RKO (cell line): Measurements from ENCODE around the gene C15orf40.

Experiments used
- DNase-seq: peaks from one replicate; pipeline ENCODE4 v3.0.0-alpha.2; 2016; ENCODE audit warnings: low spot score

C15orf40 gene

DNA sequence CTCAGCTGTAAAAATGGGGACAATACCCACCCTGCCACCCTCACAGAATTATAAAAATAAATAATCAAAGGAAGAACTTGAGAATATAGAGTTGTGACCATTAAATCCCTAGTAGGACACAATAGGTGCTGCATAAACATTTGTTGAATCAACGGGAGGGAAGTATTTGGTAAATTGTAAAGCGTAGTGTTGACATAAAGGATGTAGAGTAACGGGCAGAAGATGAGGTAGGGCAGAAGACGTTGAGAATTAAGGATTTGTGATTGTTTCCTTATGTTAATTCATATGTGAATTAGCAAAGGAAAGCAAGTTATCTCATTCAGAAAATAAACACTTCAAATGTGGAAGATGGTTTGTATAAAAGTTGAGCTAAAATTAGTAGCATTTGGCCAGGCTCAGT lies 18.3 kb downstream of the C15orf40 start:
- no peak for DNase-seq

DNA sequence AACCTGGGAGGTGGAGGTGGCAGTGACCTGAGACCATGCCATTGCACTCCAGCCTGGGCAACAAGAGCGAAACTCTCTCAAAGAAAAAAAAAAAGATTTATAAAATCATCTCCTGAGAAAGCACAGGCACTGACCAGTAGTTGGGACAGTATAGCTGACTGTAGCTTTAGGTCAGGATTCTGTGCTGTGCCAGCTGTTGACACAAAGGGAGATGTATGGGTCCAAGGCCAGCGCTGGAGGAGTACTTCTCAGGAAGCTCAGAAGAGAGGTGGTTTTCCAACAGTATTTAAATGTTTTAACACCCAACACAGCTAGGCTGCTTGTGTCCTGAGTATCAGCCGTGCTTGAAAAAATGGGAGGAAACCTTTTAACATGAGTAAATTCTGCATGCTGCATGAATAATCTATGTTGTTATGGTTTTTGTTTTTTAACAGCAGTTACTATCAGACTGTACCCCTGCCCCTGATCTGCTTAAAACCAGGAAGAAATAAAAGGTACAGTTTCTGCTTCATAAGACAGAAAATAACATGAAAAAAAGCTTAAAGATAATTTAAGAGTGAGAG lies 18.9 kb downstream of the C15orf40 start:
- DNase-seq, result no peak

DNA sequence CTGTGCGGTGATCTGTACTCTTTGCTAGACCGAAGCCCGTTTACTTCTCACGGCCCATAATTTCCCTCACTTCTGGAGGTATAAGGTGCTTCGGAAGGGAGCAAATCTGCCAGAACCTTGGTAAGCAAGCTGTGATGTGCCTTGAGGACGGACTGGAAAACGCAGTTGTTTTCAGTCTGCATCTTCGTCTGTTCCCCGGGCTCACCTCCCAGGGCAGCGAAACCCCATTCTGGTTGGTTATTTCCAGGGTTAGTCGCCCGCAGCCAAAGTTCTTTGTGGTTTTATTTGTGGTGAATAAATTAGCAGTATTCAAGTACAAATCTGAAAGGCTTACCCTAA lies 25.0 kb downstream of the C15orf40 start:
- DNase-seq, result peak; percentile 38

DNA sequence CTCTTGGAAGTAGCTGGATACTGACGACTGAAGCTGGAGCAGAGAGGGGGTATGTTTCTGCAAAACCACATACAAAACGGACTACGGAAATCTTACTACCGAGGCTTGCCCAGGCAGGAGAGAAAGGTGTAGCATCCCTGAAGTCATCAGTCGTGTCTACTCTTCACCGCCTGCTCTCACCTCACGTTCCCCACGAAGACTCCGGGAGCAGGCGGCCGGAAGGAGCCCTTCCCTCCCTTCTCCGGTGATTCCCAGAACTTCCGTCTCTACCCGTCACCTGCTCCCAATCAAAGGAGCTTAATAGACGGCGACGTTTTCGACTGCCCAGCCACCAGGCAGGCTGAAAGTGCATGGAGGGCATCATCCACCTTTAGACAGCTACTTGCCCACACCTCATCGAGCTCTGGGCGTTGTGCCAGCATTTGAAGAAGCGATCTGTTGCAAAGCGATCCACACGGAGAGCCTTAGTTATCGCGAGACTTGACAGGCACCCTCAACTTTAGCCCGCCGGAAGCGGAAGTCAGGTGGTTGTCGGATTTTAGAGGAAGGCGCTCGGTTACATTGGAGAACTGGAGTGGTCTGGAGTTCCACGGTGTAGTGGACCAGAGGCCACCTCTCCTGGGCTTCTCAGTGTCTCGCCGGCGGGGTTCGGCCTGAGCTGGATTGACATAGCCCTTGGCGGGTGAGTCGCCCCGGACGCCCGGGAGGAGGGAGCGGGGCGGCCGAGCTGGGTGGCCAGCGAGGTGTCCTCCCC lies 25.6 kb downstream of the C15orf40 start, which contains the start of gene RAMAC:
TSS of gene RAMAC (plus strand) at position 523 of the 754 bp plus-strand sequence. CDS start 2,809 bp downstream, outside the sequence.
- peak; percentile 97 for DNase-seq

DNA sequence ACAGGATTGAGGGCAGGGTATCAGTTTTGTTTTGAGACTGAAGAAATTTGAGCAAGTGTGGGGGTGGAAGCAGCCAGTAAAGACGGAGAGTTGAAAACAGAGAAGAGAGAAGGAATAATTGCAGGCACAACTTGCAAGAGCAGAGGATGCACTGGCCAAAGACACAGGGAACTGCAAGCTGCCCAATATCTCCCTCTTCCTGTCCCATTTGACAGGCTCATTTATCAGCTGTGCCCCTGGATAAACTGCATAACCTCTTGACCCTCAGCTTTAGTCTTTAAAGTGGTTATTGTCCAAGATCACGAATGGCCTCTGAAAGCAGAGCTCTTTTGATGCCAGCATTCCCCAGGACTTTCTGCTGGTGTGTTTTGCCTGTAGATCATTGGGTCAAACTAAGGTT lies 30.5 kb downstream of the C15orf40 start:
- DNase-seq, result no peak

DNA sequence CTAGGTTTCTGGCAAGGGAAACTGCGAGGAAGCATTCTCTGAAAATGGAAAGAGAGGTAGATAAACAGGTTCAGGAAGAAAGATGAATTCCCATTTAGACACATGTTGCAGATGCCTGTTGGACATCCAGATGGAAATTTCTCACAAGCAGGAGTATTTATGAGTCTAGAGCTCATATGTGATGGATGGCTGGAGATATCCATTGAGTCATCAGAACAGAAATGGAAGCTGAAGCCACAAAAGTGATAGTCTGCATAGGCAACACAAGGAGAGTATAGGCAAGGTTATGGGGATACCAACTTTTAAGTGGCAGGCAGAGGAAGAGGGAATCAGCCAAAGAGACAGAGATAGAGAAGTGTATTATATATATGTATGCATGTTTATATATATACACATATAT lies 31.7 kb downstream of the C15orf40 start:
- DNase-seq, result no peak

DNA sequence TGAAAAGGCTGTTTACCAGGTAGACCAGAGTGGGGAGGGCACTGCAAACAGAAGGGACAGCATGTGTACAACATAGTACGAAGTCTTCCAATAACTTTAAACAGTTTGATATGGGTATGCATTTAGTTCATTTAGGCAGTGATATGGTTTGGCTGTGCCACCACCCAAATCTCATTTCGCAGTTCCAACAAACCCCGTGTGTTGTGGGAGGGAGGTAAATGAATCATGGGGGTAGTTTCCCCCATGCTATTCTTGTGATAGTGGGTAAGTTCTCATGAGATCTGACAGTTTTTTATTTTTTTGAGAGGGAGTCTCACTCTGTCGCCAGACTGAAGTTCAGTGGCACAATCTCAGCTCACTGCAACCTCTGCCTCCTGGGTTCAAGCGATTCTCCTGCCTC lies 33.0 kb downstream of the C15orf40 start:
- no peak for DNase-seq

DNA sequence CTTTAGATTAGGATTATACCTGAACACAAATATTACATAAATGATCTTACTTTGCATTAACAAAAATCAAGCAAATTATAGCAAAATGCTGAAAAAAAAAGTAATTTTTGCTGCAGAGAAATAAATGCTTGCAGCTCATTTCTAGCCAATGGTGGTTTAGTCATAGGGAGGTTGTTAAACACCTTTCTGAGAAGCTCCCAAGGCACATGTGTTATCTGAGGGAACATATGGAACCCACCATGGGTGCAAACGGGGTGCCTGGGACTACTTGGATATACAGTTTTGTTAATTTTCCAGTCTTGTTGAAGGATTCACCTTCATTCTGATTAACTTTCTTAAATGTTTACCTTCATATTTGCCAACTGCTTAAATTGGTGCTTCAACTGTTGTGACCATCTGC lies 34.4 kb downstream of the C15orf40 start:
- no peak for DNase-seq

DNA sequence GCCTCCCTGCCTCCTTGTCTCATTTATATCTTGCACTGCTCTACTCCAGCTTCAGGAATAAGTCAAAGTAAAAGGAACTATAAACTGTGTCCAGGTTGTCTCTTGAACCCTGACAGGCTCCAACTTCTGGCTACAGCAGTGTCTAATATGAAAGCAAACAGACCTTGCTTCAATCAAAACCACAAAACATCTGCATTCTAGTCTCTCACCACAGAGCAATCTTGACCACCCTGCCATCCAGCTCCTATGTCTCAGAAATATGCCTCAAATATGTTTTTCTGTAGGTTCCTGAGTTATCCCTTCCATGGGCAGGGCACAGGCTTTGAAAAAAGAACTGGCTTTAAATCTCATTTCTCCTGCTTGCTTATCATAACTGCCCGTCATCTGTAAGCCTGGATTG lies 38.4 kb downstream of the C15orf40 start:
- DNase-seq, result no peak

DNA sequence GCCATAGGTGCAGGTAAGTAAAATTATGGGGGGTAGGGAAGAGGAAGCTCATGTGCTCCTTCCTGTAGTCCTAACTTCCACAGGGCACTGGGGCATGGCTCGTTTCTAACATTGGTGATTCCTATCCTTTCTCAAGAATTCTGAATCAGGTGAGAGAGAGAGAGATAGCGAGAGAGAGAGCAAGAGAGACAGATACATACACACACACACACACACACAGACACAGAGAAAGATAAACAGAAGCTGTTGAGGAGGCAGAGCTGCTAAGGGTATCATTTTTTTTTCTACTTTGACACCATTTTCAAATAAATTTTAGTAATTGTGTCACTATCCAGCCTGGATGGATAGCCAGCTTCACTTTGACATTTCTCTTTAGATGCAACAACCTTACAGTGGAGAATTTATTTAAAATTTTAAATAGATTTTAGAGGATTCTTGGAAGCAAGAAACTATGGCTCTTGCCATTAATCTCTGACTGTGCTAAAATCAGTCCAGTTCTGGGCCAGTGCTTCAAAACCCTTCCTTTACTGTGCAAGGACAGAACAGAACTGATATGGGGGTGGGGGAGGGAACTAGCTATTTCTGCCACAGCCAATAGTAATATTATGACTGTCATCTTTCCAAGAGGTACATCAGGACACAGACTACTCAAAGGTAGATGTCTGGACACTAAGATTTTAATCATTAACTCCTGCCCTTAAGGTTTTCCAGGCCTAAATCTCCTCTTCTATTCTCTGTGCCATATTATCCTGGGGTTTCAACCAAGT lies 40.0 kb downstream of the C15orf40 start:
- DNase-seq, result no peak

DNA sequence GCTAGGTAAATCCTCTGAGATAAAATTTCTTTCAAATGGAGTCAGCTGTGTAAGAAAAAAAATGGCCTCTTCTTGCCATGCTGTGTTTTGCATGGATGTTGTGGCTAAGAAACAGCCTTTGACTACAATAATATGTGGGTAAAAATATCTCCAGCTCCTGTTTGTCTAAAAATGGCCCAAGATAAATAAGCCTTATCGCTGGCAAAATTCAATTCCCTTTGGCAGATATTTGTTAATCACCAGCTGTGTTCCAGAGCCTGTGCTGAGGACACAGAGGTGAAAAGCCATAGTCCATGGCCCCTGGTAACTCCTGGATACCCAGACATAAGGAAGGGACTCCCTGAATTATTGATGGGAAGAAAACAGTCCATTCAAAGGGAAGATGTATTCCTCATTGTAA lies 40.7 kb downstream of the C15orf40 start:
- no peak for DNase-seq

DNA sequence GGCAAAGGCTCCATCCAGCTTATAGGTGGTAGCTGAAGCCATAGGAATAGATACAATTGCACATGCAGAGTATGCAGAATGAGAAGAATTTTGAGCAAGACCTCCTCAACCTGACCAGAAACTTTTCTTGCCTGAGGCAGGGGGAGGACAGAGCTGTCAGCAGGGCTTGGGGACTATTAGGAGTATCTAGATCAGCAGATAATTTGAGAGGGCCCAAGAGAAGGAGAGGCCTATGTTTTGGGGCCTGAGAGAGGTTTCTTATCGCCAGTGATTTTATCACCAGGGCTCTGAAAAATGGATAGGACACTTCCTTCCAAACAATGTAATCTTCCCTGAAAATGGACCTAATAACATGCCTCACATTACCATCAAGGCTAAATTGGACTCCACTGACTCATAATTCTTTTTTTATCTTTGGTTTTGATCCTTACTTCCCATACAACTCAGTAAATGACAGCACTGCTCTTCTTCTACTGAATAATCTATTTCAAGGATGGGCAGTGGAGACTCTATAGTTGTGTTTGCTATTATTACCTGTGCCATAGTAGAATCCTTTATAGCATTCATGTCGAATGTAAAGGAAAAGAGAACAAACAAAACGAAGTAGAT lies 41.3 kb downstream of the C15orf40 start:
- no peak for DNase-seq

DNA sequence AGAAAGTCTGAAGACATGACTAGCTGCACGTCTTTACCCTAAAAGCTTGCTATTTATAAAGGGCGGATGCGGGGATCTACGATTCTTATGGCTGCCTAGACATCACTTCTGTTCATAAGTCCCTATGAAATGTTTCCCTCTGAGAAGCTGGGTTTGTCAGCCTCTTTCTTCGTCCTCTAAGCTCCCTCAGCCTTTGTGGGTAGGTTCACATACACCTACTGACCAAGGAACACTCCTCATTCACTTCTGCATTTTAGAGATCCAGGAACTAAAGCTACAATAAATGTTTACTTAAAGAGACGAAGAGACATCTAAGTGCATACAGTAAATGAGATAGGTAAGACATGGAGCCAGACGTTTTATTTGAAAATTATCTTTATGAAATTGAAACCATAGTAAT lies 42.1 kb downstream of the C15orf40 start:
- DNase-seq, result no peak

DNA sequence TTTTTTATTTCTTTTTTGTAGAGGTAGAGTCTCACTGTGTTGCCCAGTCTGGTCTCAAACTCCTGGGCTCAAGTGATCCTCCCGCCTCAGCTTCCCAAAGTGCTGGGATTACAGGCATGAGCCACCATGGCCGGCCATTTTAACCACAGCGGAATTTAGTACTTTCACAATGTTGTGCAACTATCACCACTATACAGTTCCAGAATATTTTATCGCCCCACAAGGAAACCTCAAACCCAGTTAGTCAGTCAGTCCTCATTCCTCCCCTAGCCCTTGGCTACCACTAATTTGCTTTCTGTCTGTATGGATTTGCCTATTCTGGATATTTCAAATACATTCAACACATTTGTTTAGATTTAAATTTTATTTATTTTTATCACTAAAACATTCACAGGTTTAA lies 43.4 kb downstream of the C15orf40 start:
- no peak for DNase-seq

DNA sequence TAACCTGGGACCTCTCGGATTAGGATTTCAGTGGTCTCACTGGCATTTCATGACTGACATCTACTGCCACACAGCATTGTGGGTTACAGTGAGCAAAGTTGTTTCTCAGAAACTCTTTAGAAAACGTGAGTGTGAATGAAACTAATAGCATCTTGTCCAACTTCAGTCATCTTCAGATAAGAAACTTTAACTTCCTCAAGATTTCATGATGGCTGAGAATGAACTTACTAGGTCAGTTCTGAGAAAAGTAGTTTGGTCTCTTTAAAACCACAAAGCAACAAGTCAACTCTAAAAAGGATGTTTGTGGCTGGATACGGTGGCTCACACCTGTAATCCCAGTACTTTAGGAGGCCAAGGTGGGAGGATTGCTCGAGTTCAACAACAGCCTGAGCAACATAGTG lies 44.8 kb downstream of the C15orf40 start:
- DNase-seq, result no peak

DNA sequence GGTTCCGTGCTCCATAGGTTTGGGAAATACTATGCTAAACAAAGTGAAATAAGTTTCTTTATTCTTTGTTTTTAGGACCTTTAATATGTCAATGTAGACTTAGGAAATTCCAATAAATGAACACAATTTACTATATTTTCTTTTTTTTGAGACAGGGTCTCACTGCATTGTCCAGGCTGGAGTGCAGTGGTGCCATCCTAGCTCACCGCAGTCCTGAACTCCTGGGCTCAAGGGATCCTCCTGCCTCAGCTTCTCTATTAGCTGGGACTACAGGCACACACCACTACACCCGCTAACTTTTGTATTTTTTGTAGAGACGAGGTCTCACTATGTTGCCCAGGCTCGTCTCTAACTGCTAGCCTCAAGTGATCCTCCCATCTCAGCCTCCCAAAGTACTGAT lies 46.5 kb downstream of the C15orf40 start:
- no peak for DNase-seq

DNA sequence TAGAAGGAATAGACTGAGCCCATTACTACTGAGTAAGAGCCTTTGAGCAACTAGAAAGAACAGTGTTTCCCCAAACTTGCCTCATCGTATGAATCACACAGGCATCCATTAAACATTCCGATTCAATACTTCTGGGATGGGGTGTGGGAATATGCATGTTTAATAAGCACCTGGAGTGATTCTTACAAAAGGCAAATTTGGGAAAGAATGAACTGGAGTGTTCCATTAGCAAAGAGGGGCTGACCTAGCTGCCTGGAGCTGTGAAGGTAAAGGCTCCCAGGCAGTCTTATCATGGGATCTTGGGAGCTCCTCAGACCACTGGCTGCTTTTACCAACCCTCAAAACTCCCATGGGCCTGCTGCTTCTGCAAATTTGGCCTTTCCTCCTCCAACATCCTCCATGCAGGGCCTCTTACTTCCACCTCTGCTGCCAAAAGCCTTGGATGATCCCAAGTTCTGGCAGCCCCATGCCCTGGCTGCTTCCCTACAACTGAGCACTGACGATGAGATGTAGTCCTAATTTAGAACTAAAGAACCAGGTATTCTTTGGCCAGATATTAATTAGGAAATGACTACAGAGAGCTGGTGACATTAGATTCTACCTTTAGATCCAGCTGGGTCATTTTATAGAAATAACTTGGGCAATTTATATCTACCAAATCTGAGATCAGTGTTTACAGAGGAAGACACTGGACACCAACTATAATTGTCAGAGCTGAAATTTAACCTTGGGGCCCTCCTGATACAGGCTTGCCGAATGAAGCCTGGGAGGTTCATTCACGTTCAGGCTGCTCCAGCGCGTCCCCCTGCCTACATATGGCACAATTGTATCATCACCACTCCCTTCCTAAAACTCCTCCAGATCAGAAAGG lies 47.7 kb downstream of the C15orf40 start:
- DNase-seq, result no peak

DNA sequence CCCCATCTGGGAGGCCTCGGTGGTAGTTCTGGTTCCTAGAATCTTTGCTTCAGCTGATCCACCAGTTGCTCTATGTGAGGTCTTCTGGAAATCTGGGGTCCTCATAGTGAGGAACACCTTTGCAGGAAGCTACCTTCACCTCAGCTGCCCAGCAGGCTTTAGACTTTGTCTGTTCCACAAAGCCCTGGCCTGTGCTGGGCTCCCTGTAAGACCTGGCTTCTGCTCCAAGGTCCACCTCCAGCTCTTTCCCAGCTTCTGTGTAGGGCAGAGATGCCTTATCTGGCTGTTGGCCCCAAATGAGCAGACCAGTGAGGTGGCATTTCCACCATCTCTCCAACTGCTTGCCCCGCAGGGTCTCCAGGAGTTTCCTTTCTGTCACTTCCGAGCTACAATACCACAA lies 50.7 kb downstream of the C15orf40 start:
- DNase-seq, result no peak

DNA sequence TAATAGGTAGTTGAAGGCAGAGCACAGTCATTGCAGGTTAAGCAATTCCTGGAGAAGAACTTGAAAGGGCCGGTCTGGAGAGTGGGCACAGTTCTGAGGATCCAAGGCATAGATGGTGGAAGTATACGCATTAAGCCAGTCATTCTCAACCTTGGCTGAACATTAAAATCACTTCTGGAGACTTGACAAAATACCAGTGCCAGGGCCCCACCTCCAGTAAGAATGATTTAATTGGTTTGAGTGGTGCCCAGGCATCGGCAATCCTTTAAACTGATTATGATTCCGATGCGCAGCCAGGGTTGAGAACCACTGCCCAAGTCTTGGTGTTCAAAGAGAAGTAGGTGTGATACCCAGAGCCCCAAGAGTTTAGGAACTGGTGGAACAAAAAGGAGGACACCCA lies 52.0 kb downstream of the C15orf40 start:
- DNase-seq, result no peak

DNA sequence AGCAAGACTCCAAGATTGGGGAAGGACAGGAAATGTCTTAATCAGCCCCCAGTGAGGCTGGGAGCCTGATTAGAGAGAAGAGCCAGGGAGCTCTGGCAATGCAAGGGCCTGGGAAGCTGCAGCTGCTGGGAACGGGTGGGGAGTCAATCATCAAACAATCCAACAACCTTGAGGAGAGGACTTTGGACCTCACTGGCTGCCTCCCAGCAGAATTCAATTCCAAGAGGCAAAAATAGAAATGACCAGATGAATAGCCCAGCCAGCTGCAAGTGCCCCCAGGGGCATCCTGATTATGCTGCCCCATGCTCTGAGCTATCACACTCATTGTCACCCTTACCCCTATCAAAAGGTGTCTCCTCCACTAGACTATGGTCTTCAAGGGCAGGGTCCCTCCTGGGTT lies 52.8 kb downstream of the C15orf40 start:
- DNase-seq, result no peak

DNA sequence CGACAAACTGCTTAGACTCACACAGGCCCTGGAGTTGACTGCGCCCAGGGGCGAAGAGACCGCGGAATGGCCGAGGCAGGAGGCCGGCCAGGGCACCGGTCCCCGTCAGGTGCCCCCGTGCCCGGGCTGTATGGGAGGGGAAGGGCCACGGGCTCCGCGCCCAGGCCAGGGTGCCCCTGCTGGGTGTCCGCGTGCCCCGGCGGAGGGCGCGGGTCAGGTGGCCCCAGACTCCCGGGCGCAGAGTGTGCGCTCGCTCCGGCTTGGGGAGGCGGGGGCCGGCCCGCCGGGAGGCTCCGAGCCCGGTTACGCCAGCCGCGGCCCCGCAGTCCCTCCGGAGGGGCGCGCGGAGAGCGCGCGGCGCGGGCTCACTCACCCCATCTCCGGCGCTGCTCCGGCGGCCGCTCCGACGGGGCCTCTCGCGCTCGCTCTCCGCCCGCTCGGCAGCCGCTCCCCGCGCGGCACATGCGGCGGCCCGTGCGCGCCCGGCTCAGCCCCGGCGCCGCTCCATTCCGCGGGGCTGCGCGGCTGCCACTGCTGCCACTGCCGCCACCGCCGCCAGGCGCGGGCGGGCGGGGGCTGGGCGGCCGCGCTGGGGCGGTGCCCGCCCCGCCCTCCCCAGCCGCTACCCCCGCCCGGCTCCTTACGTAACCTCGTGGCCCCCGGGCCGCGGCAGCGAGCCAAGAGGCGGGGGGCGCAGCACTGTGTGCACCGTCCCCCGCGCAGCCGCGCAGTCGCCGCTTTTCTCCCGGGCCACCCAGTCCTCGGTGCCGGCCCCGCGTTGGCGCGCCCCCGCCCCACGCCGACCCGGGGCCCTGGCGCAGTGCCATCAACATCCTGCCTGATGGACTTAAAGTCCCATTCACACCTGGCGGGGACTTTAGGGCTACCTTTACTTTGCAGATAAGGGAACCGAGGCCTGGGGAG lies 59.0 kb downstream of the C15orf40 start, which contains the start of gene HOMER2:
TSS of gene HOMER2 (minus strand) at position 563 of the 924 bp plus-strand sequence. CDS start at position 378, 185 bp downstream.
- no peak for DNase-seq
